HEK293 (cell line): Measurements from ENCODE around the gene TAS2R39.

Experiments used
- CTCF ChIA-PET: fragments of 350-600 bp; formaldehyde crosslinking; extraction: SDS; loops from one replicate; lab custom pipeline; 2021; ENCODE audit warnings: antibody characterized with exemption; lab: Yijun Ruan, JAX
- POLR2A ChIA-PET: fragments of 300-600 bp; formaldehyde crosslinking; extraction: SDS; loops from one replicate; lab custom pipeline; 2020; ENCODE audit warnings: antibody characterized with exemption, inconsistent platforms; lab: Yijun Ruan, JAX
- H3K27ac ChIP-seq: fragments of 200-500 bp; sonication (Bioruptor generic); 2 replicates; pipeline ENCODE4 v1.5.1; 2014; ENCODE audit warnings: low read depth, low read length, control low read depth, inconsistent platforms; ENCODE audit errors: extremely low read depth
- H3K36me3 ChIP-seq, 2 experiments: fragments of 200-500 bp in 1 of 2; sonication (Bioruptor generic) in 1 of 2; 1 replicate in 1 of 2; 2 replicates in 1 of 2; pipeline ENCODE4 v1.5.1; 2014 to 2017; ENCODE audit warnings: inconsistent platforms in 2 of 2, low read length in 2 of 2; ENCODE audit not compliant: control insufficient read depth in 2 of 2, insufficient read depth in 1 of 2
- H3K4me1 ChIP-seq: fragments of 200-500 bp; sonication (Bioruptor generic); 2 replicates; pipeline ENCODE4 v1.5.1; 2014; ENCODE audit warnings: mild to moderate bottlenecking, low read length, inconsistent platforms; ENCODE audit not compliant: control insufficient read depth, insufficient read depth
- H3K4me3 ChIP-seq: 2 replicates; pipeline ENCODE4 v1.5.1; 2011; ENCODE audit warnings: low read depth, mild to moderate bottlenecking, control low read depth, low read length, moderate library complexity
- H3K9me3 ChIP-seq: fragments of 200-500 bp; sonication (Bioruptor generic); 2 replicates; pipeline ENCODE4 v1.5.1; 2014; ENCODE audit warnings: low read depth, low read length, inconsistent platforms; ENCODE audit not compliant: control insufficient read depth, insufficient read depth
- EGR2 ChIP-seq: fragments of 450-650 bp; formaldehyde crosslinking; IDR thresholded peaks from 2 replicates; pipeline ENCODE4 v1.5.1; 2016; ENCODE audit warnings: low read depth, missing biosample characterization, missing genetic modification characterization
- KLF7 ChIP-seq: fragments of 450-650 bp; formaldehyde crosslinking; IDR thresholded peaks from 2 replicates; pipeline ENCODE4 v1.5.1; 2016; ENCODE audit warnings: missing biosample characterization, missing genetic modification characterization, borderline replicate concordance
- MYNN ChIP-seq: fragments of 450-650 bp; formaldehyde crosslinking; IDR thresholded peaks from 2 replicates; pipeline ENCODE4 v1.5.1; 2016; ENCODE audit warnings: missing biosample characterization, missing genetic modification characterization, borderline replicate concordance
- OSR2 ChIP-seq: fragments of 450-650 bp; formaldehyde crosslinking; IDR thresholded peaks from 2 replicates; pipeline ENCODE4 v1.5.1; 2016; ENCODE audit warnings: missing biosample characterization, missing genetic modification characterization
- OVOL3 ChIP-seq: fragments of 450-650 bp; formaldehyde crosslinking; IDR thresholded peaks from 2 replicates; pipeline ENCODE4 v1.5.1; 2016; ENCODE audit warnings: missing biosample characterization, missing genetic modification characterization
- PATZ1 ChIP-seq: fragments of 450-650 bp; formaldehyde crosslinking; IDR thresholded peaks from 2 replicates; pipeline ENCODE4 v1.5.1; 2016; ENCODE audit warnings: missing biosample characterization, missing genetic modification characterization
- SCRT1 ChIP-seq: fragments of 450-650 bp; formaldehyde crosslinking; IDR thresholded peaks from 2 replicates; pipeline ENCODE4 v1.5.1; 2016; ENCODE audit warnings: missing biosample characterization, missing genetic modification characterization, borderline replicate concordance
- TCF7L2 ChIP-seq: IDR thresholded peaks from 2 replicates; pipeline ENCODE4 v1.6.1; 2011; ENCODE audit warnings: low read depth, mild to moderate bottlenecking, inconsistent platforms, low read length, moderate library complexity, borderline replicate concordance
- ZFP37 ChIP-seq: fragments of 450-650 bp; formaldehyde crosslinking; IDR thresholded peaks from 2 replicates; pipeline ENCODE4 v1.5.1; 2016; ENCODE audit warnings: missing biosample characterization, missing genetic modification characterization
- ZIC2 ChIP-seq: fragments of 450-650 bp; formaldehyde crosslinking; IDR thresholded peaks from 2 replicates; pipeline ENCODE4 v1.5.1; 2016; ENCODE audit warnings: missing biosample characterization, missing genetic modification characterization
- ZNF146 ChIP-seq: fragments of 450-650 bp; formaldehyde crosslinking; IDR thresholded peaks from 2 replicates; pipeline ENCODE4 v1.5.1; 2016; ENCODE audit warnings: missing biosample characterization, missing genetic modification characterization
- ZNF239 ChIP-seq: fragments of 450-650 bp; formaldehyde crosslinking; IDR thresholded peaks from 2 replicates; pipeline ENCODE4 v1.5.1; 2016; ENCODE audit warnings: missing biosample characterization, missing genetic modification characterization
- ZNF341 ChIP-seq: fragments of 450-650 bp; formaldehyde crosslinking; IDR thresholded peaks from 2 replicates; pipeline ENCODE4; 2016; ENCODE audit warnings: low read depth, missing biosample characterization, missing genetic modification characterization
- ZNF350 ChIP-seq: fragments of 450-650 bp; formaldehyde crosslinking; IDR thresholded peaks from 2 replicates; pipeline ENCODE4 v1.5.0; 2017; ENCODE audit warnings: missing biosample characterization, mild to moderate bottlenecking, missing genetic modification characterization
- ZNF529 ChIP-seq: fragments of 450-650 bp; formaldehyde crosslinking; IDR thresholded peaks from 2 replicates; pipeline ENCODE4 v1.5.1; 2017; ENCODE audit warnings: missing genetic modification characterization, missing biosample characterization; ENCODE audit not compliant: insufficient replicate concordance
- ZNF530 ChIP-seq: fragments of 450-650 bp; formaldehyde crosslinking; IDR thresholded peaks from 2 replicates; pipeline ENCODE4 v1.5.1; 2016; ENCODE audit warnings: low read depth, missing biosample characterization, missing genetic modification characterization
- ZNF629 ChIP-seq: fragments of 450-650 bp; formaldehyde crosslinking; IDR thresholded peaks from 2 replicates; pipeline ENCODE4 v1.5.1; 2017; ENCODE audit warnings: missing biosample characterization, missing genetic modification characterization
- ZNF639 ChIP-seq: fragments of 450-650 bp; formaldehyde crosslinking; IDR thresholded peaks from 2 replicates; pipeline ENCODE4 v1.5.1; 2016; ENCODE audit warnings: missing biosample characterization, missing genetic modification characterization
- ZNF664 ChIP-seq: fragments of 450-650 bp; formaldehyde crosslinking; IDR thresholded peaks from 2 replicates; pipeline ENCODE4 v1.5.1; 2016; ENCODE audit warnings: missing biosample characterization, missing genetic modification characterization
- ZNF692 ChIP-seq: fragments of 450-650 bp; formaldehyde crosslinking; IDR thresholded peaks from 2 replicates; pipeline ENCODE4 v1.5.1; 2016; ENCODE audit warnings: missing biosample characterization, missing genetic modification characterization

The TAS2R39 gene

GRCh38 chr7:143171697-143172096, 11.5 kb upstream of the TAS2R39 start:
- Histone ChIP-seq H3K4me3 (no peak overlapping the region), H3K9me3 (no peaks in the 10 kb centered on the region), H3K4me1 (no peaks in the 10 kb centered on the region), H3K27ac (no peak overlapping the region), H3K36me3 (no peaks in the 10 kb centered on the region)
- TF ChIP-seq ZNF629 (tag by site-specific recombination) (no peak), ZNF146 (no peak), ZNF639 (tag by site-specific recombination) (no peak), ZNF530 (no peak), OVOL3 (no peak), MYNN (tag by site-specific recombination) (no peak)
- CTCF ChIA-PET, result interaction anchor here (1.3 kb wide), 1 partner anchor 539 kb away, joined by 3 read pairs; no protein-coding TSS in a partner anchor
- POLR2A ChIA-PET, result no interaction called here

- H3K4me1 ChIP-seq, result no peaks in the 10 kb centered on the region
- ChIA-PET POLR2A (no interaction called here), CTCF (interaction anchor here (0.6 to 1.3 kb wide), 3 partner anchors 11 to 540 kb away, joined by 3 read pairs; no protein-coding TSS in a partner anchor)
- TF ChIP-seq ZNF664, result no peak
- TF ChIP-seq TCF7L2, result no peak
- peak; percentile 47; the same call in 1 of the 2 replicates for TF ChIP-seq ZNF692 (tag by site-specific recombination)
- TF ChIP-seq ZFP37, result no peak
- no peak overlapping the region for H3K4me3 ChIP-seq
- H3K36me3 ChIP-seq, result no peaks in the 10 kb centered on the region
- no peaks in the 10 kb centered on the region for H3K9me3 ChIP-seq
- H3K27ac ChIP-seq, result no peak overlapping the region
These were observed 10.9 kb upstream of the TAS2R39 start for GRCh38 chr7:143172354-143172753.

DNA sequence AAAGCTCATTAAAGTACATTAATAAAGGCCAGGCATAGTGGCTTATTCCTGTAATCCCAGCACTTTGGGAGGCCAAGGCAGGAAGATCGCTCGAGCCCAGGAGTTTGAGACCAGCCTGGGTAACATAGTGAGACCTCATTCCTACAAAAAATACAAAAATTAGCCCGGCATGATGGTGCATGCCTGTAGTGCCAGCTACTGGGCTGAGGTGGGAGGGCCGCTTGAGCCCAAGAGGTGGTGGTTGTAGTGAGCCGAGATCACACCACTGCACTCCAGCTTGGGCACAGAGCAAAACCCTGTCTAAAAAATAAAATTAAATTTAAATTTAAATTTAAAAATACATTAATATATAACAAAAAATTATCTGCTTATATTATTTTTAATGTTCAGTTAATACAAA, 7.1 kb upstream of the TAS2R39 start:
- Histone ChIP-seq H3K4me3 (no peak overlapping the region), H3K36me3 (no peaks in the 10 kb centered on the region), H3K27ac (no peak overlapping the region)
- TF ChIP-seq KLF7 (tag by site-specific recombination), result no peak
- TF ChIP-seq ZNF341 (tag by site-specific recombination), result no peak
- TF ChIP-seq ZNF239 (tag by site-specific recombination), result no peak
- TF ChIP-seq ZNF529 (tag by site-specific recombination), result no peak
- no peak for TF ChIP-seq ZNF350
- no peak for TF ChIP-seq PATZ1 (tag by site-specific recombination)
- no peak for TF ChIP-seq OSR2 (tag by site-specific recombination)
- no peak for TF ChIP-seq SCRT1 (tag by site-specific recombination)
- TF ChIP-seq EGR2 (tag by site-specific recombination), result no peak
- TF ChIP-seq ZIC2 (tag by site-specific recombination), result no peak
- TF ChIP-seq, all 188 proteins: peak for 0
- no peaks in the 10 kb centered on the region for H3K9me3 ChIP-seq
- ChIA-PET CTCF (no interaction called here), POLR2A (no interaction called here)
- H3K4me1 ChIP-seq, result no peaks in the 10 kb centered on the region
